K562 (cell line): Measurements from ENCODE around the gene LPGAT1. TPM values are rescaled to one million over a fixed set of nuclear protein-coding genes. Genes with fewer than 3 reads are reported as not detected.

ENCODE experiments used
- ADNP ChIP-seq: fragments of 200-800 bp; sonication (Bioruptor generic); IDR thresholded peaks from 2 replicates; pipeline ENCODE4 v1.6.1; 2016; ENCODE audit warnings: missing genetic modification characterization, missing compliant biosample characterization
- CHD1 ChIP-seq: fragments of 200-600 bp; sonication (generic); IDR thresholded peaks from one replicate; pipeline ENCODE4 v1.6.1; 2012; ENCODE audit warnings: mild to moderate bottlenecking, moderate library complexity, low read length, inconsistent platforms
- CREB1 ChIP-seq, 2 experiments: sonication (generic) in 1 of 2; formaldehyde crosslinking in 1 of 2; IDR thresholded peaks; 2 replicates each; pipeline versions ENCODE4 v1.6.1 to v1.8.0; 2012 to 2022; ENCODE audit warnings: inconsistent platforms in 1 of 2, mild to moderate bottlenecking in 1 of 2, missing genetic modification reagents in 1 of 2, moderate library complexity in 1 of 2
- E2F3 ChIP-seq: fragments of 250-450 bp; sonication (Bioruptor Pico); IDR thresholded peaks from 2 replicates; pipeline ENCODE4 v1.4.0; 2020; ENCODE audit warnings: mild to moderate bottlenecking
- EGR1 ChIP-seq: fragments of 450-650 bp; conservative IDR thresholded peaks from 2 replicates; pipeline ENCODE4 v1.6.1; 2017; ENCODE audit warnings: mild to moderate bottlenecking
- FOXJ3 ChIP-seq: sonication (generic); formaldehyde crosslinking; IDR thresholded peaks from 2 replicates; pipeline ENCODE4 v1.4.0; 2020; ENCODE audit warnings: mild to moderate bottlenecking, missing genetic modification reagents
- HNRNPH1 ChIP-seq: fragments of 200-400 bp; formaldehyde crosslinking; optimal IDR thresholded peaks from 2 replicates; pipeline ENCODE3; 2017; ENCODE audit warnings: low read depth, mild to moderate bottlenecking, low read length, moderate library complexity
- MAFF ChIP-seq: IDR thresholded peaks from 2 replicates; pipeline ENCODE4 v1.6.1; 2012; ENCODE audit warnings: low read length, improper control_type of control experiment
- MYC ChIP-seq, 2 experiments: fragments of 250-450 bp in 1 of 2; sonication (Bioruptor Pico) in 1 of 2; IDR thresholded peaks; 2 replicates each; pipeline versions ENCODE4 v1.5.1 to v1.6.1; 2012 to 2021; ENCODE audit warnings: low read depth in 2 of 2, borderline replicate concordance in 1 of 2, improper control_type of control experiment in 1 of 2, low read length in 1 of 2, mild to moderate bottlenecking in 1 of 2, moderate library complexity in 1 of 2
- RFX5 ChIP-seq: IDR thresholded peaks from 2 replicates; pipeline ENCODE4 v1.6.1; 2011; ENCODE audit warnings: low read depth, mild to moderate bottlenecking, improper control_type of control experiment, low read length
- RFX7 ChIP-seq: fragments of 250-450 bp; sonication (Bioruptor Pico); IDR thresholded peaks from 2 replicates; pipeline ENCODE4 v1.5.1; 2021; ENCODE audit warnings: mild to moderate bottlenecking
- TAF7 ChIP-seq: fragments of 450-650 bp; IDR thresholded peaks from 2 replicates; pipeline ENCODE4 v1.6.1; 2016; ENCODE audit warnings: missing genetic modification characterization, missing compliant biosample characterization
- TAF9B ChIP-seq: fragments of 450-650 bp; IDR thresholded peaks from 2 replicates; pipeline ENCODE4 v1.6.1; 2018; ENCODE audit warnings: mild to moderate bottlenecking; ENCODE audit not compliant: partially characterized antibody
- ZBTB1 ChIP-seq: sonication (generic); formaldehyde crosslinking; IDR thresholded peaks from 2 replicates; pipeline ENCODE4 v1.8.1; 2023; ENCODE audit warnings: missing genetic modification reagents, low read depth, mild to moderate bottlenecking, borderline replicate concordance
- ZNF41 ChIP-seq: fragments of 250-450 bp; sonication (Bioruptor Pico); conservative IDR thresholded peaks from 2 replicates; pipeline ENCODE4 v1.4.0; 2020; ENCODE audit warnings: mild to moderate bottlenecking
- ZNF589 ChIP-seq: fragments of 200-800 bp; sonication (Bioruptor generic); IDR thresholded peaks from 2 replicates; pipeline ENCODE4 v1.6.1; 2016; ENCODE audit warnings: low read depth, missing genetic modification characterization, missing compliant biosample characterization
- polyA plus RNA-seq, 8 experiments: library from polyadenylated mRNA; depleted of rRNA in 4 of 8; stranded (reverse) in 5 of 8; unstranded in 3 of 8; fragments of >200 nt; fragmentation: Nextera tagmentation in 2 of 8; fragmentation: Illumina TruSeq in 1 of 8; extraction: Ambion mirVana in 2 of 8; extraction: Trizol in 1 of 8; gene quantifications; 2 replicates each; pipeline versions ENCODE4 v1.2.1 to v1.2.3, GENCODE V29; 2011 to 2014; ENCODE audit warnings: inconsistent platforms in 1 of 8, missing spikeins in 1 of 8
- total RNA-seq, 7 experiments: library from RNA; depleted of rRNA in 6 of 7; stranded (reverse); fragments of >200 nt in 6 of 7; fragmentation: Illumina TruSeq in 2 of 7; extraction: Trizol in 2 of 7; gene quantifications; 2 replicates each; pipeline versions ENCODE4 v1.2.1 to v1.2.3, GENCODE V29; 2011 to 2021; ENCODE audit warnings: low replicate concordance in 1 of 7
- TF ChIP-seq, protein P1 (sequence below), 2 experiments: IDR thresholded peaks; 2 replicates each; pipeline ENCODE4 v1.6.1; 2011; ENCODE audit warnings: borderline replicate concordance in 1 of 2, control low read depth in 1 of 2, low read depth in 1 of 2, low read length in 1 of 2, mild to moderate bottlenecking in 1 of 2, mixed read lengths in 1 of 2, moderate library complexity in 1 of 2; ENCODE audit not compliant: insufficient read depth in 1 of 2, insufficient read length in 1 of 2, poor library complexity in 1 of 2, severe bottlenecking in 1 of 2; ENCODE audit errors: extremely low read depth in 1 of 2
- TF ChIP-seq, protein P2 (sequence below): fragments of 450-650 bp; IDR thresholded peaks from one replicate; pipeline ENCODE4 v1.6.1; 2018; ENCODE audit warnings: mild to moderate bottlenecking, moderate library complexity; ENCODE audit not compliant: partially characterized antibody
- TF ChIP-seq, protein P3 (sequence below): sonication (generic); formaldehyde crosslinking; IDR thresholded peaks from 2 replicates; pipeline ENCODE4 v1.8.0; 2023; ENCODE audit warnings: missing genetic modification reagents, mild to moderate bottlenecking, borderline replicate concordance

LPGAT1 gene
- total and polyA plus RNA-seq, 9 of the 15 experiments (the other 6 are each of a cell fraction or from before 2014, with no cell fraction given) = 5.7 to 31.4 (median 16.3) TPM

DNA sequence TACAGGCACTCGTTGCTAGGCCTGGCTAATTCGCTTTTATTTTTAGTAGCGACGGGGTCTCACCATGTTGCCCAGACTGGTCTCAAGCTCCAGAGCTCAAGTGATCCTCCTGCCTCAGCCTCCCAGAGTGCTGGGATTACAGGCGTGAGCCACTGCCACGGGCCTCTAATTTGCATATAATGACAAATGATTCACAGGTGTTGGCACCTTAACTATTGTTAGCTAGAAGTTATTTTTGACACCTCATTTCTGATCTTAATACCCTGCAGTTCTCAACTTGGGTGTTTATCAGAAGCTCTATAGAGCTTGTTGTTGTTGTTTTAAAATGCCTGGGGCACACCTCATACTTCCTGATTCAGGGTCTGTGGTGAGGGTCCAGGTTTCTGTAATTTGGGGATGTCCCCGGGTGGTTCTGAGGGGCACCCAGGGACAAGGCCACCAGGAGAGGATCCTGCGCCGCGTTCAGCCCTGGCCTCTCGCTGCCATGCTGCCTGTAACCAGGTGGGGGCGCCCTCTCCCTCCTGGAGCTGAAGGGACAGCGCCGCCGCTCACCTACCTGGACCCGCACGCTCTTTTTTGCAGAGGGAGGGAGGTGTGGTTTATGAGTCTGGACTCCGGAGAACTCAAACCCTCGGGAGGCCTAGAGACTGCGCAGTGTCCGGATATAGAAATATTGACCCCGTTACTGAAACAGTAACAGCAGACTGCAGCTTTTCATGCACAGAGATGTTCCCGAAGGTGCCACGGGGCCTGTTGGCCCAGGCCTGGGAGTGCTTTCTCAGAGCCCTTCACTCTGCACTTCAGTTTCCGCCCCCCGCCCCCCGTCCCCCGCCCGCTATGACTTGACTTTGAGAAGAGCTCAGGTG is 132.2 kb downstream of the LPGAT1 start (continued):
- TF ChIP-seq, protein P1, sequence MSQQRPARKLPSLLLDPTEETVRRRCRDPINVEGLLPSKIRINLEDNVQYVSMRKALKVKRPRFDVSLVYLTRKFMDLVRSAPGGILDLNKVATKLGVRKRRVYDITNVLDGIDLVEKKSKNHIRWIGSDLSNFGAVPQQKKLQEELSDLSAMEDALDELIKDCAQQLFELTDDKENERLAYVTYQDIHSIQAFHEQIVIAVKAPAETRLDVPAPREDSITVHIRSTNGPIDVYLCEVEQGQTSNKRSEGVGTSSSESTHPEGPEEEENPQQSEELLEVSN (IDR thresholded peaks at IDR 0.05; ENCODE audit: borderline replicate concordance in 1 of 2, extremely low read depth in 1 of 2, insufficient read depth in 1 of 2, insufficient read length in 1 of 2, low read depth in 1 of 2, low read length in 1 of 2, poor library complexity in 1 of 2, severe bottlenecking in 1 of 2) = no peak
- TF ChIP-seq ZBTB1 (no peak), FOXJ3 (no peak), EGR1 (no peak), TAF7 (tag) (no peak), TAF9B (no peak), ZNF41 (CRISPR knock-in tag) (no peak), CREB1 (IDR thresholded peaks at IDR 0.05) (no peak; the same call in 1 of the 2 replicates), CREB1 (CRISPR knock-in tag; IDR thresholded peaks at IDR 0.05) (no peak), RFX5 (no peak), ZNF589 (CRISPR knock-in tag) (no peak), MAFF (no peak), ADNP (tag) (no peak), RFX7 (no peak), MYC (IDR thresholded peaks at IDR 0.05; ENCODE audit: low read depth, low read length) (peak; percentile 85), MYC (CRISPR knock-in tag; IDR thresholded peaks at IDR 0.05; ENCODE audit: borderline replicate concordance, low read depth) (no peak), CHD1 (no peak), HNRNPH1 (no peak), E2F3 (CRISPR knock-in tag) (peak; percentile 62; the same call in 1 of the 2 replicates)
- TF ChIP-seq, protein P2, sequence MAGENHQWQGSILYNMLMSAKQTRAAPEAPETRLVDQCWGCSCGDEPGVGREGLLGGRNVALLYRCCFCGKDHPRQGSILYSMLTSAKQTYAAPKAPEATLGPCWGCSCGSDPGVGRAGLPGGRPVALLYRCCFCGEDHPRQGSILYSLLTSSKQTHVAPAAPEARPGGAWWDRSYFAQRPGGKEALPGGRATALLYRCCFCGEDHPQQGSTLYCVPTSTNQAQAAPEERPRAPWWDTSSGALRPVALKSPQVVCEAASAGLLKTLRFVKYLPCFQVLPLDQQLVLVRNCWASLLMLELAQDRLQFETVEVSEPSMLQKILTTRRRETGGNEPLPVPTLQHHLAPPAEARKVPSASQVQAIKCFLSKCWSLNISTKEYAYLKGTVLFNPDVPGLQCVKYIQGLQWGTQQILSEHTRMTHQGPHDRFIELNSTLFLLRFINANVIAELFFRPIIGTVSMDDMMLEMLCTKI = no peak
- TF ChIP-seq, protein P3, sequence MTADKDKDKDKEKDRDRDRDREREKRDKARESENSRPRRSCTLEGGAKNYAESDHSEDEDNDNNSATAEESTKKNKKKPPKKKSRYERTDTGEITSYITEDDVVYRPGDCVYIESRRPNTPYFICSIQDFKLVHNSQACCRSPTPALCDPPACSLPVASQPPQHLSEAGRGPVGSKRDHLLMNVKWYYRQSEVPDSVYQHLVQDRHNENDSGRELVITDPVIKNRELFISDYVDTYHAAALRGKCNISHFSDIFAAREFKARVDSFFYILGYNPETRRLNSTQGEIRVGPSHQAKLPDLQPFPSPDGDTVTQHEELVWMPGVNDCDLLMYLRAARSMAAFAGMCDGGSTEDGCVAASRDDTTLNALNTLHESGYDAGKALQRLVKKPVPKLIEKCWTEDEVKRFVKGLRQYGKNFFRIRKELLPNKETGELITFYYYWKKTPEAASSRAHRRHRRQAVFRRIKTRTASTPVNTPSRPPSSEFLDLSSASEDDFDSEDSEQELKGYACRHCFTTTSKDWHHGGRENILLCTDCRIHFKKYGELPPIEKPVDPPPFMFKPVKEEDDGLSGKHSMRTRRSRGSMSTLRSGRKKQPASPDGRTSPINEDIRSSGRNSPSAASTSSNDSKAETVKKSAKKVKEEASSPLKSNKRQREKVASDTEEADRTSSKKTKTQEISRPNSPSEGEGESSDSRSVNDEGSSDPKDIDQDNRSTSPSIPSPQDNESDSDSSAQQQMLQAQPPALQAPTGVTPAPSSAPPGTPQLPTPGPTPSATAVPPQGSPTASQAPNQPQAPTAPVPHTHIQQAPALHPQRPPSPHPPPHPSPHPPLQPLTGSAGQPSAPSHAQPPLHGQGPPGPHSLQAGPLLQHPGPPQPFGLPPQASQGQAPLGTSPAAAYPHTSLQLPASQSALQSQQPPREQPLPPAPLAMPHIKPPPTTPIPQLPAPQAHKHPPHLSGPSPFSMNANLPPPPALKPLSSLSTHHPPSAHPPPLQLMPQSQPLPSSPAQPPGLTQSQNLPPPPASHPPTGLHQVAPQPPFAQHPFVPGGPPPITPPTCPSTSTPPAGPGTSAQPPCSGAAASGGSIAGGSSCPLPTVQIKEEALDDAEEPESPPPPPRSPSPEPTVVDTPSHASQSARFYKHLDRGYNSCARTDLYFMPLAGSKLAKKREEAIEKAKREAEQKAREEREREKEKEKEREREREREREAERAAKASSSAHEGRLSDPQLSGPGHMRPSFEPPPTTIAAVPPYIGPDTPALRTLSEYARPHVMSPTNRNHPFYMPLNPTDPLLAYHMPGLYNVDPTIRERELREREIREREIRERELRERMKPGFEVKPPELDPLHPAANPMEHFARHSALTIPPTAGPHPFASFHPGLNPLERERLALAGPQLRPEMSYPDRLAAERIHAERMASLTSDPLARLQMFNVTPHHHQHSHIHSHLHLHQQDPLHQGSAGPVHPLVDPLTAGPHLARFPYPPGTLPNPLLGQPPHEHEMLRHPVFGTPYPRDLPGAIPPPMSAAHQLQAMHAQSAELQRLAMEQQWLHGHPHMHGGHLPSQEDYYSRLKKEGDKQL (CRISPR knock-in tag) = no peak
